IMR-90 (cell line): ENCODE measurements around the gene CHPF. TPM values are rescaled to one million over a fixed set of nuclear protein-coding genes. Genes with fewer than 3 reads are reported as not detected.

Experiments
- ATAC-seq: fragments of 200-7000 bp; cut with Tn5 transposase; 2 replicates; pipeline ENCODE4 v1.9.1; 2020; ENCODE audit warnings: low read depth, mild to moderate bottlenecking, moderate library complexity
- BruUV-seq: library from RNA; stranded (reverse); fragments of 400-500 nt; replicated peaks from 2 replicates; lab custom pipeline; 2021; lab: Mats Ljungman, UMichigan
- CTCF ChIA-PET: fragments of 300-600 bp; formaldehyde crosslinking; extraction: SDS; loops from one replicate; lab custom pipeline; 2021; ENCODE audit warnings: antibody characterized with exemption; lab: Yijun Ruan, JAX
- POLR2A ChIA-PET: fragments of 300-600 bp; sonication (Branson Sonifier 250); formaldehyde crosslinking; loops from one replicate; lab custom pipeline; 2022; ENCODE audit warnings: antibody characterized with exemption; ENCODE audit not compliant: unreplicated experiment; lab: Charles Lee
- DNase-seq: peaks from one replicate; pipeline ENCODE4 v3.0.0; 2013
- H2AFZ ChIP-seq: replicated peaks from 2 replicates; pipeline ENCODE3; 2013; ENCODE audit warnings: low read length, mild to moderate bottlenecking; ENCODE audit not compliant: poor library complexity
- H2AK5ac ChIP-seq: 2 replicates; pipeline ENCODE4 v1.6.1; 2013; ENCODE audit warnings: low read depth, low read length, inconsistent platforms
- H2AK9ac ChIP-seq: replicated peaks from 2 replicates; pipeline ENCODE3; 2013; ENCODE audit warnings: mild to moderate bottlenecking, low read depth, low read length, moderate library complexity; ENCODE audit not compliant: poor library complexity
- H2BK120ac ChIP-seq: 2 replicates; pipeline ENCODE4 v1.6.1; 2013; ENCODE audit warnings: low read depth, low read length, inconsistent platforms
- H2BK15ac ChIP-seq: 3 replicates; pipeline ENCODE4 v1.6.1; 2013; ENCODE audit warnings: low read depth, low read length, inconsistent platforms
- H2BK20ac ChIP-seq: 2 replicates; pipeline ENCODE4 v1.6.1; 2013; ENCODE audit warnings: low read depth, mild to moderate bottlenecking, inconsistent platforms, low read length, moderate library complexity
- H2BK5ac ChIP-seq: 2 replicates; pipeline ENCODE4 v1.6.1; 2013; ENCODE audit warnings: mild to moderate bottlenecking, low read depth, low read length, inconsistent platforms; ENCODE audit not compliant: poor library complexity, severe bottlenecking
- H3K14ac ChIP-seq: replicated peaks from 2 replicates; pipeline ENCODE4 v1.6.1; 2013; ENCODE audit warnings: low read depth, low read length, inconsistent platforms
- H3K18ac ChIP-seq: 2 replicates; pipeline ENCODE4 v1.6.1; 2013; ENCODE audit warnings: low read depth, low read length, control low read depth
- H3K23ac ChIP-seq: 2 replicates; pipeline ENCODE4 v1.6.1; 2013; ENCODE audit warnings: low read depth, low read length, inconsistent platforms
- H3K27ac ChIP-seq: 2 replicates; pipeline ENCODE4 v1.5.1; 2013; ENCODE audit warnings: mild to moderate bottlenecking, control low read depth, low read length; ENCODE audit not compliant: insufficient read depth
- H3K27me3 ChIP-seq: 2 replicates; pipeline ENCODE4 v1.6.1; 2013; ENCODE audit warnings: low read length; ENCODE audit not compliant: control insufficient read depth, insufficient read depth
- H3K36me3 ChIP-seq: 2 replicates; pipeline ENCODE4 v1.6.1; 2013; ENCODE audit warnings: low read length, mixed read lengths; ENCODE audit not compliant: control insufficient read depth, insufficient read depth
- H3K4ac ChIP-seq: 2 replicates; pipeline ENCODE4 v1.6.1; 2013; ENCODE audit warnings: low read depth, low read length, inconsistent platforms
- H3K4me1 ChIP-seq: 2 replicates; pipeline ENCODE4 v1.6.1; 2013; ENCODE audit warnings: low read length, mixed read lengths; ENCODE audit not compliant: control insufficient read depth, insufficient read depth
- H3K4me2 ChIP-seq: 2 replicates; pipeline ENCODE4 v1.6.1; 2013; ENCODE audit warnings: low read depth, mild to moderate bottlenecking, control low read depth, low read length, moderate library complexity
- H3K4me3 ChIP-seq: 2 replicates; pipeline ENCODE4 v1.5.1; 2013; ENCODE audit warnings: low read depth, mild to moderate bottlenecking, control low read depth, low read length, moderate library complexity; ENCODE audit not compliant: insufficient read depth
- H3K56ac ChIP-seq: 2 replicates; pipeline ENCODE4 v1.6.1; 2013; ENCODE audit warnings: low read length, inconsistent platforms; ENCODE audit not compliant: insufficient read depth; ENCODE audit errors: extremely low read depth
- H3K79me1 ChIP-seq, 2 experiments: 2 replicates each; pipeline ENCODE4 v1.6.1; 2013; ENCODE audit warnings: low read length in 2 of 2, inconsistent platforms in 1 of 2, low read depth in 1 of 2
- H3K9ac ChIP-seq: 2 replicates; pipeline ENCODE4 v1.6.1; 2013; ENCODE audit warnings: low read depth, low read length, control low read depth
- H3K9me1 ChIP-seq: 2 replicates; pipeline ENCODE4 v1.6.1; 2013; ENCODE audit warnings: low read length, inconsistent platforms; ENCODE audit not compliant: insufficient read depth
- H3K9me3 ChIP-seq: 2 replicates; pipeline ENCODE4 v1.6.1; 2013; ENCODE audit warnings: low read length; ENCODE audit not compliant: control insufficient read depth, insufficient read depth
- H4K20me1 ChIP-seq: 2 replicates; pipeline ENCODE4 v1.6.1; 2013; ENCODE audit warnings: low read length, inconsistent platforms; ENCODE audit not compliant: insufficient read depth
- H4K5ac ChIP-seq: 2 replicates; pipeline ENCODE4 v1.6.1; 2013; ENCODE audit warnings: mild to moderate bottlenecking, low read depth, low read length, control low read depth
- H4K8ac ChIP-seq, 2 experiments: 2 replicates each; pipeline ENCODE4 v1.6.1; 2013; ENCODE audit warnings: low read depth in 2 of 2, low read length in 2 of 2, control low read depth in 1 of 2, inconsistent platforms in 1 of 2
- H4K91ac ChIP-seq: 2 replicates; pipeline ENCODE4 v1.6.1; 2013; ENCODE audit warnings: low read depth, low read length, inconsistent platforms; ENCODE audit not compliant: insufficient read depth
- RAD21 ChIP-seq: IDR thresholded peaks from 2 replicates; pipeline ENCODE4 v1.6.1; 2012; ENCODE audit warnings: low read length, improper control_type of control experiment
- WGBS, 2 experiments: methylation state at CpG; one replicate each; pipeline versions ENCODE4 v1.1.5 to v1.1.7; 2013; ENCODE audit warnings: missing lambda C conversion rate in 2 of 2; ENCODE audit not compliant: insufficient read length in 1 of 2; ENCODE audit errors: extremely low coverage in 2 of 2; 5-methylcytosine and 5-hydroxymethylcytosine counted together
- dilution Hi-C: fragments of 300-500 bp; cut with HindIII; formaldehyde crosslinking; loops from one replicate; pipeline ENCODE4 v1.14.3; 2018; ENCODE audit warnings: low sequenced_read_pairs; ENCODE audit not compliant: unreplicated experiment
- in situ Hi-C: fragments of 300-500 bp; cut with MboI; formaldehyde crosslinking; loops from 3 replicates; pipeline ENCODE4 v1.14.3; 2019; ENCODE audit warnings: low sequenced_read_pairs, inconsistent platforms, mixed read lengths
- intact Hi-C: fragments of 100-400 bp; cut with micrococcal nuclease; formaldehyde crosslinking; loops from 2 replicates; pipeline ENCODE4 v1.10.0; 2022
- polyA plus RNA-seq, 3 experiments: library from polyadenylated mRNA; depleted of rRNA; stranded (reverse); fragments of >200 nt; gene quantifications; 2 replicates each; pipeline ENCODE4 v1.2.3, GENCODE V29; 2012; ENCODE audit warnings: low replicate concordance in 1 of 3
- total RNA-seq: library from RNA; depleted of rRNA; stranded (reverse); fragments of >200 nt; gene quantifications from 2 replicates; pipeline ENCODE4 v1.2.3, GENCODE V29; 2012

Gene CHPF
- total and polyA plus RNA-seq, 2 of the 4 experiments (the other 2 are of a cell fraction), result 24.0 to 115 TPM

GRCh38 chr2:219575566-219576504 is 32.2 kb upstream of the CHPF start:
- Histone ChIP-seq H2AK9ac (no peak overlapping the region), H3K14ac (no peak overlapping the region), H3K9ac (no peak overlapping the region), H4K5ac (no peak overlapping the region), H3K4me1 (peaks cover 13% of the 10 kb centered on the region), H3K27me3 (peaks cover 14% of the 10 kb centered on the region), H3K23ac (no peak overlapping the region), H3K9me1 (peaks cover 2% of the 10 kb centered on the region; the same call in 1 of the 2 replicates), H2AFZ (no peak overlapping the region), H3K4ac (no peak overlapping the region), H4K8ac (no peak overlapping the region), H2AK5ac (no peak overlapping the region), H3K18ac (no peak overlapping the region), H4K91ac (no peak overlapping the region), H3K36me3 (no peaks in the 10 kb centered on the region), H4K20me1 (no peaks in the 10 kb centered on the region), H3K27ac (no peak overlapping the region), H3K4me3 (no peak overlapping the region), H2BK20ac (no peak overlapping the region), H3K4me2 (no peak overlapping the region), H3K56ac (no peak overlapping the region), H2BK15ac (no peak overlapping the region), H3K9me3 (no peaks in the 10 kb centered on the region), H2BK5ac (no peak overlapping the region), H2BK120ac (no peak overlapping the region), H3K79me1 (peaks cover 0 to 2% of the 10 kb centered on the region in 2 experiments; a peak in 1 of 4 replicates)
- dilution Hi-C loops (no loop called here), intact Hi-C loops (loop anchor here (2.0 kb wide), 1 partner anchor 21 kb away; the partner anchor contains the start of gene STK11IP), in situ Hi-C loops (no loop called here)
- WGBS, 2 experiments, result 73% methylated on average over 3 of the region's 6 CpGs; no CpG with 5 or more reads in 1 of the 2 experiments
- DNase-seq (no peak), ATAC-seq (no peak)
- no peak for TF ChIP-seq RAD21
- POLR2A ChIA-PET, result no interaction called here
- CTCF ChIA-PET, result no interaction called here
- no TSS peak for BruUV-seq
